Mesenchymal stem cell (in vitro differentiated cells and primary cell): Measurements from ENCODE around the gene TMEM108.

Source experiments
- DNase-seq: peaks from one replicate; pipeline ENCODE4 v3.0.0-alpha.2; 2013
- H2AFZ ChIP-seq: one replicate; pipeline ENCODE4 v1.6.1; 2013; ENCODE audit warnings: low read depth, mild to moderate bottlenecking, control low read depth, inconsistent platforms, low read length, moderate library complexity
- H2AK5ac ChIP-seq: 2 replicates; pipeline ENCODE4 v1.6.1; 2013; ENCODE audit warnings: low read length, moderate library complexity, mild to moderate bottlenecking, inconsistent platforms; ENCODE audit not compliant: severe bottlenecking
- H2BK120ac ChIP-seq: one replicate; pipeline ENCODE4 v1.6.1; 2013; ENCODE audit warnings: low read depth, mild to moderate bottlenecking, inconsistent platforms, low read length, moderate library complexity
- H2BK12ac ChIP-seq, 2 experiments: one replicate each; pipeline ENCODE4 v1.6.1; 2013; ENCODE audit warnings: inconsistent platforms in 2 of 2, low read length in 2 of 2, mild to moderate bottlenecking in 2 of 2, moderate library complexity in 2 of 2, control low read depth in 1 of 2
- H2BK15ac ChIP-seq: one replicate; pipeline ENCODE4 v1.6.1; 2013; ENCODE audit warnings: mild to moderate bottlenecking, low read depth, inconsistent platforms; ENCODE audit not compliant: poor library complexity, severe bottlenecking
- H2BK5ac ChIP-seq: 2 replicates; pipeline ENCODE4 v1.6.1; 2013; ENCODE audit warnings: low read depth, mild to moderate bottlenecking, low read length, control low read depth, inconsistent platforms; ENCODE audit not compliant: poor library complexity, severe bottlenecking
- H3K14ac ChIP-seq, 2 experiments: one replicate each; pipeline ENCODE4 v1.6.1; 2013; ENCODE audit warnings: inconsistent platforms in 2 of 2, low read length in 2 of 2, control low read depth in 1 of 2, mild to moderate bottlenecking in 1 of 2, moderate library complexity in 1 of 2
- H3K18ac ChIP-seq, 2 experiments: one replicate each; pipeline ENCODE4 v1.6.1; 2013; ENCODE audit warnings: inconsistent platforms in 2 of 2, low read length in 2 of 2, control low read depth in 1 of 2, low read depth in 1 of 2, mild to moderate bottlenecking in 1 of 2
- H3K23ac ChIP-seq, 2 experiments: one replicate each; pipeline ENCODE4 v1.6.1; 2013; ENCODE audit warnings: inconsistent platforms in 2 of 2, low read length in 2 of 2, mild to moderate bottlenecking in 2 of 2, moderate library complexity in 2 of 2, control low read depth in 1 of 2
- H3K27ac ChIP-seq: 2 replicates; pipeline ENCODE4 v1.5.1; 2013; ENCODE audit warnings: mild to moderate bottlenecking, moderate library complexity, low read length, control low read depth, inconsistent platforms; ENCODE audit not compliant: poor library complexity, severe bottlenecking
- H3K27me3 ChIP-seq, 2 experiments: 2 replicates each; pipeline versions ENCODE4 v1.6.1 to v1.7.0; 2013; ENCODE audit warnings: low read length in 2 of 2, mild to moderate bottlenecking in 2 of 2, moderate library complexity in 2 of 2, control low read depth in 1 of 2, inconsistent platforms in 1 of 2; ENCODE audit not compliant: control insufficient read depth in 1 of 2, insufficient read depth in 1 of 2
- H3K36me3 ChIP-seq, 2 experiments: 2 replicates each; pipeline versions ENCODE4 v1.6.1 to v1.7.0; 2013; ENCODE audit warnings: low read length in 2 of 2, control low read depth in 1 of 2, inconsistent platforms in 1 of 2, low read depth in 1 of 2, mild to moderate bottlenecking in 1 of 2; ENCODE audit not compliant: insufficient read depth in 2 of 2, control insufficient read depth in 1 of 2
- H3K4ac ChIP-seq, 2 experiments: one replicate each; pipeline ENCODE4 v1.6.1; 2013; ENCODE audit warnings: inconsistent platforms in 2 of 2, low read length in 2 of 2, mild to moderate bottlenecking in 2 of 2, moderate library complexity in 2 of 2, control low read depth in 1 of 2, low read depth in 1 of 2
- H3K4me1 ChIP-seq: 2 replicates; pipeline ENCODE4 v1.6.1; 2013; ENCODE audit warnings: low read depth, low read length, control low read depth; ENCODE audit not compliant: control insufficient read depth, insufficient read depth
- H3K4me2 ChIP-seq: 2 replicates; pipeline ENCODE4 v1.6.1; 2013; ENCODE audit warnings: low read length, mild to moderate bottlenecking, inconsistent platforms; ENCODE audit not compliant: poor library complexity, severe bottlenecking
- H3K4me3 ChIP-seq, 2 experiments: 2 replicates each; pipeline versions ENCODE4 v1.5.1 to v1.7.0; 2013; ENCODE audit warnings: low read length in 2 of 2, mild to moderate bottlenecking in 2 of 2, control low read depth in 1 of 2, low read depth in 1 of 2; ENCODE audit not compliant: insufficient read depth in 1 of 2
- H3K79me1 ChIP-seq: replicated peaks from 2 replicates; pipeline ENCODE4 v1.6.1; 2013; ENCODE audit warnings: mild to moderate bottlenecking, control low read depth, low read length, inconsistent platforms; ENCODE audit not compliant: poor library complexity, severe bottlenecking
- H3K9ac ChIP-seq: 2 replicates; pipeline ENCODE4 v1.7.0; 2013; ENCODE audit warnings: mild to moderate bottlenecking, low read length, moderate library complexity
- H3K9me3 ChIP-seq: 2 replicates; pipeline ENCODE4 v1.7.0; 2013; ENCODE audit warnings: mild to moderate bottlenecking, low read length; ENCODE audit not compliant: control insufficient read depth
- H4K8ac ChIP-seq: one replicate; pipeline ENCODE4 v1.6.1; 2013; ENCODE audit warnings: inconsistent platforms, mild to moderate bottlenecking, low read length, moderate library complexity
- H4K91ac ChIP-seq: one replicate; pipeline ENCODE4 v1.6.1; 2013; ENCODE audit warnings: mild to moderate bottlenecking, low read length, inconsistent platforms
- WGBS: methylation state at CpG from one replicate; pipeline ENCODE4 v1.1.7; 2013; ENCODE audit warnings: mixed read lengths; 5-methylcytosine and 5-hydroxymethylcytosine counted together

Gene TMEM108

DNA sequence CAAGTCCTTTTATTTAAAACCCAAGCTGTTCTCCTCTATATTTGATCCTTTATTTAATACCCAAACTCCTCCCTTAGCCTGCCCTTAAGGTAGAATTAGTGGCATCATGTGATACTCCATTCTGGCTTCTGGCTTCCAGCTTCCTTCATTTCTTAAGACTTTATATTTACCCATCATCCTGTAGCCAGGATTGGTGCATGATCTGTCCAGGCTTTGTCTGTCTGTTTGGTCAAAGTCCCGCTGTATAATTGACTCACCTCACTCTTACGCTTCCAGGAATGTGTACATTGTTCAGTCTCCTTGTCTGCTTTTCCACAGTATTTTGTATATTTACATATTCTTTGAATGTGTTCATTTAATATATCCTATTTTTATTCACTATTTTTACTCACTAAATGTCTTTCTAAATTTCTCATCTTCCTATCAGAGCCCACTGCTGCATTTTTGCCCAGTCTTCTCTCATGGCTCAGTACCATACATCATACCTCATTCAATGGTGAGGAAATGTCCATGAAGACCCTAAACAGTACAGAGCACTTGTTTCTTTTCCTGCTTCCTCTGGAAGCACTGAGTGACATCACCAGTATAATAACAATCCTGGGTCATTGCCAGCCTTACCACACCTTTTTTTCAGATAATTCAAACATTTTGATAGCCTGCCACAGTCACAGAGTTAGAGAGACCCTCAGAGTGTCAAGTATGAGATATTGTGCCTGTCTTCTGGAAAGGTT lies 31.5 kb downstream of the TMEM108 start:
- Histone ChIP-seq H2AFZ (no peak overlapping the region), H2AK5ac (no peak overlapping the region), H3K27ac (no peak overlapping the region), H3K4ac (no peak overlapping the region), H3K9ac (no peak overlapping the region), H4K8ac (no peak overlapping the region), H2BK15ac (no peak overlapping the region), H3K14ac (no peak overlapping the region), H3K4me3 (no peak overlapping the region), H2BK5ac (no peak overlapping the region), H3K23ac (no peak overlapping the region), H3K18ac (no peak overlapping the region), H3K79me1 (no peaks in the 10 kb centered on the region), H2BK120ac (no peak overlapping the region), H3K9me3 (no peaks in the 10 kb centered on the region), H3K4me2 (no peak overlapping the region), H3K36me3 (no peaks in the 10 kb centered on the region), H2BK12ac (no peak overlapping the region), H3K27me3 (no peaks in the 10 kb centered on the region), H4K91ac (no peak overlapping the region), H3K4me1 (no peaks in the 10 kb centered on the region)
- WGBS = 90% methylated on average over 2 of the region's 2 CpGs
- no peak for DNase-seq

DNA sequence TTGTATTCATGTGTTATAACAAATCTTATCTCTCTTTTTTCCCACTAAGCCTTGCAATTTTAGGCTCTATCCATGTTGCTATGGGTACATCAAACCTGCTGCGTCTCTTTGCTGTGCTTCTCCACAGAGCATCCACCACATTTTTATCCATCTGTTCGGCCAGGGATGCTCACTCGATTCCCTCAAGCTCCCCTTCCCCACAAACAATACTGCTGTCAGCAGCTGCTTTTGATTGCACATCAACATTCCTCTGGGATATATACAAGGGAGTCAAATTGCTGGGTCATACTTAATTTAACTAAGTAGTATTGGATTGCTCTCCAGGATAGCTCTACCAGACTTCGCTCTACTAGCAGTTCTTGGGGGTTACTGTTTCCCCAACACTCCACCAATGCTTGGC lies 36.8 kb downstream of the TMEM108 start:
- H3K4me1 ChIP-seq = no peaks in the 10 kb centered on the region
- H3K14ac ChIP-seq = no peak overlapping the region
- no peak overlapping the region for H4K8ac ChIP-seq
- H3K27ac ChIP-seq = no peak overlapping the region
- H3K4me2 ChIP-seq = no peak overlapping the region
- H2BK12ac ChIP-seq = no peak overlapping the region
- H3K9ac ChIP-seq = no peak overlapping the region
- H3K4me3 ChIP-seq = no peak overlapping the region
- WGBS = 75% methylated on average over 4 of the region's 4 CpGs
- H3K9me3 ChIP-seq = no peaks in the 10 kb centered on the region
- H3K79me1 ChIP-seq = no peaks in the 10 kb centered on the region
- no peak overlapping the region for H3K18ac ChIP-seq
- H2BK15ac ChIP-seq = no peak overlapping the region
- no peak overlapping the region for H2BK120ac ChIP-seq
- H3K36me3 ChIP-seq = no peaks in the 10 kb centered on the region
- no peak overlapping the region for H4K91ac ChIP-seq
- DNase-seq = no peak
- H2AFZ ChIP-seq = no peak overlapping the region
- no peaks in the 10 kb centered on the region for H3K27me3 ChIP-seq
- H3K4ac ChIP-seq = no peak overlapping the region
- no peak overlapping the region for H2AK5ac ChIP-seq
- no peak overlapping the region for H3K23ac ChIP-seq
- H2BK5ac ChIP-seq = no peak overlapping the region

DNA sequence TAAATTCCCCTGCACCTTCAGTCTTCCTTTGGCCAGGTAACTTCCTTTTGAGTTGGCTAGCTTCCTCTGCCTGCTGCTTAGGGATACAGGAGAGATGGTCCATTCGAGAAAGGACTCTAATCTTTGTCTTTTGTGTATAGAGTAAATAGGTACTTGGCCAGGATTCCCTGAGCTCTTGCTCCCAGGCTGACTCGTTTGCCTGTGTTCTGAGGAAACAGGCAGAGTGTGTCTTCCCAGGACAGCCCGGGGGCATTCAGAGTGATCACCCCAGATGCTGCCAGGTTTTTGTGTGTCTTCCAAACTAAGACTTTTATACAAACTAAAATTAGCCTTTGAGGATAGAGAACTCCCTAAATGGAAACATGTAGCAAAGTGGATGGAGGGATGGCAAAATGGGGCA lies 39.5 kb downstream of the TMEM108 start:
- Histone ChIP-seq H3K18ac (no peak overlapping the region), H2BK12ac (no peak overlapping the region), H3K4ac (no peak overlapping the region), H2AK5ac (no peak overlapping the region), H3K9ac (no peak overlapping the region), H4K8ac (no peak overlapping the region), H3K14ac (no peak overlapping the region), H3K27me3 (no peaks in the 10 kb centered on the region), H2AFZ (no peak overlapping the region), H2BK5ac (no peak overlapping the region), H4K91ac (no peak overlapping the region), H3K23ac (no peak overlapping the region), H2BK15ac (no peak overlapping the region), H3K36me3 (no peaks in the 10 kb centered on the region), H3K4me1 (no peaks in the 10 kb centered on the region), H3K27ac (no peak overlapping the region), H3K79me1 (no peaks in the 10 kb centered on the region), H2BK120ac (no peak overlapping the region), H3K4me3 (no peak overlapping the region), H3K4me2 (no peak overlapping the region), H3K9me3 (no peaks in the 10 kb centered on the region)
- 23% methylated on average over 2 of the region's 3 CpGs for WGBS
- DNase-seq = no peak

DNA sequence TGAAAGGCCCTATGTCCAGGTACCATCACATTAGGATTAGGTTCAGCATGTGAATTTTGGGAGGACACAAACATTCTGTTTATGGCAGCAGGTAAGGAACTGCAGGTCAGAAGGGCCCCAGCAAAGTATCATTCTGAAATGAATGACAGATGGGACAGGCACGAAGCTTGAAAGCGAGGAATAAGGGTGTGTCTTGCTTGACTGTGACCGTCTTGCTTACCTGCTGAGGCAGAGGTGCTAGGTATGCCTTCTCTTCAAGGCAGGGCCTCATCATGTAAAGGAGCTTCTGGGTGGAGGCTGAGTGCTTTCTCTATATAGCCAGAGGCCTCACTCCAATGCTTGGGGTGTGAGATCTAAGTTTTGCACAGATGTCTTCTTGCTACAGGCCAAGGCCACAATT lies 41.4 kb downstream of the TMEM108 start:
- no peak overlapping the region for H4K8ac ChIP-seq
- H3K4me3 ChIP-seq = no peak overlapping the region
- H3K9me3 ChIP-seq = no peaks in the 10 kb centered on the region
- no peak overlapping the region for H3K18ac ChIP-seq
- H2BK15ac ChIP-seq = no peak overlapping the region
- no peak overlapping the region for H3K23ac ChIP-seq
- no peak for DNase-seq
- no peaks in the 10 kb centered on the region for H3K4me1 ChIP-seq
- no peak overlapping the region for H3K27ac ChIP-seq
- no peak overlapping the region for H3K4me2 ChIP-seq
- H2BK12ac ChIP-seq = no peak overlapping the region
- H2BK120ac ChIP-seq = no peak overlapping the region
- no peak overlapping the region for H2AFZ ChIP-seq
- H2AK5ac ChIP-seq = no peak overlapping the region
- H3K36me3 ChIP-seq = no peaks in the 10 kb centered on the region
- no peak overlapping the region for H2BK5ac ChIP-seq
- H3K14ac ChIP-seq = no peak overlapping the region
- WGBS = 50% methylated on average over 3 of the region's 3 CpGs
- H3K27me3 ChIP-seq = no peaks in the 10 kb centered on the region
- no peak overlapping the region for H3K4ac ChIP-seq
- H3K9ac ChIP-seq = no peak overlapping the region
- no peaks in the 10 kb centered on the region for H3K79me1 ChIP-seq
- no peak overlapping the region for H4K91ac ChIP-seq
